Heart right ventricle (tissue), 16 donors: ENCODE data around the gene FCMR. TPM values are rescaled to one million over a fixed set of nuclear protein-coding genes. Genes with fewer than 3 reads are reported as not detected.
"Not testable (repeated sequence)": the region's sequence is repeated elsewhere in the genome, so short reads cannot be mapped to it uniquely, and the experiment has no call there.

Source experiments
- ATAC-seq, 8 donors: fragments of 200-7000 bp; cut with Tn5 transposase; one replicate each; pipeline ENCODE4 v1.9.1; 2020; ENCODE audit warnings: mild to moderate bottlenecking in 8 of 8, moderate library complexity in 8 of 8, moderate number of reproducible peaks in 1 of 8
- DNase-seq, 2 donors: peaks; one replicate each; pipeline ENCODE4 v3.0.0-alpha.2; 2020
- H3K27ac ChIP-seq, 10 donors: fragments of 200-600 bp; sonication (generic) in 2 of 10; one replicate each; pipeline versions ENCODE4 v1.5.0 to v1.8.0; 2020 to 2022; ENCODE audit warnings: mild to moderate bottlenecking in 3 of 10
- H3K27me3 ChIP-seq, 7 donors: fragments of 200-600 bp; one replicate each; pipeline ENCODE4 v1.8.0; 2021 to 2022; ENCODE audit warnings: mild to moderate bottlenecking in 2 of 7
- H3K36me3 ChIP-seq, 9 donors: fragments of 200-600 bp; sonication (generic) in 1 of 9; one replicate each; pipeline versions ENCODE4 v1.5.0 to v1.8.0; 2020 to 2022; ENCODE audit warnings: mild to moderate bottlenecking in 2 of 9
- H3K4me1 ChIP-seq, 9 donors: fragments of 200-600 bp; sonication (generic) in 1 of 9; one replicate each; pipeline versions ENCODE4 v1.5.0 to v1.8.0; 2020 to 2022; ENCODE audit warnings: mild to moderate bottlenecking in 4 of 9
- H3K4me3 ChIP-seq, 10 donors: fragments of 200-600 bp; sonication (generic) in 2 of 10; one replicate each; pipeline versions ENCODE4 v1.5.0 to v1.8.0; 2020 to 2022; ENCODE audit warnings: mild to moderate bottlenecking in 7 of 10, moderate library complexity in 2 of 10
- H3K9me3 ChIP-seq, 11 donors: fragments of 200-600 bp in 10 of 11; sonication (generic) in 2 of 11; one replicate each; pipeline versions ENCODE4 v1.5.0 to v1.8.0; 2013 to 2022; ENCODE audit warnings: mild to moderate bottlenecking in 2 of 11, control low read depth in 1 of 11, moderate library complexity in 1 of 11
- CTCF ChIP-seq, 9 donors: fragments of 200-600 bp; sonication (generic) in 2 of 9; IDR thresholded peaks; one replicate each; pipeline versions ENCODE4 v1.5.0 to v1.8.0; 2021 to 2022; ENCODE audit warnings: antibody characterized with exemption in 9 of 9, mild to moderate bottlenecking in 5 of 9, moderate library complexity in 1 of 9
- whole genome bisulfite sequencing, 2 donors: extraction: QIAGEN DNeasy Blood & Tissue Kit; methylation state at CpG; one replicate each; pipeline ENCODE4 v1.1.7; 2013; ENCODE audit warnings: inconsistent platforms in 1 of 2; 5-methylcytosine and 5-hydroxymethylcytosine counted together
- intact Hi-C, 10 donors: fragments of 100-400 bp; cut with DNase I; formaldehyde crosslinking; loops; one replicate each; pipeline versions ENCODE4 v1.11.1 to v1.14.2; 2022
- polyA plus RNA-seq, 2 donors: library from polyadenylated mRNA; stranded (reverse); fragments of 200-250 nt; gene quantifications; one replicate each; pipeline ENCODE4 v1.2.3, GENCODE V29; 2013
- total RNA-seq, 10 donors: library from RNA; stranded (reverse); fragmentation: NEBNext Ultra II Directional in 3 of 10; extraction: Animal tissue kit (Norgen Biotek cat#: 25700) in 3 of 10; gene quantifications; one replicate each; pipeline versions ENCODE4 v1.2.1 to v1.2.4, GENCODE V29; 2021 to 2023
- donor health status: Arrhythmogenic right ventricular cardiomyopathy.
- donor health status: ischemic (EF 13 %, LVEDD 7.1; RV severe dilation, severe dysfunction).
- donor health status: healthy with polysubstance abuse.
- donor health status: DM: no; HTN: yes; CAD: no.
- donor health status: DM: no; HTN: no; CAD: no.
- donor health status: ischemic (EF 25% LVEDD 6.9; RV normal size, moderate dysfunction).
- donor health status: ischemic (EF 25% LVEDD 5.7; RV mildly dilated, moderate dysfunction).
- donor health status: healthy.
- donor health status: DM: yes; HTN: yes; CAD: no.
- donor health status: Ischemic cardiomyopathy.
- donor health status: ischemic (EF 35%, LVEDD 5.7; RV mildly dilated, moderate dysfunction).
- donor health status: nonischemic (EF 11% LVEDD 7.7; RV severe dilation, severe dysfunction).
- donor health status: DM: yes; HTN: yes; CAD: no.
- donor health status: PGD.
- donor health status: ischemic (EF 29% LVEDD 5.4; RV normal size, mild dysfunction).
- donor health status: nonischemic (EF 23%, LVEDD 6.1; RV moderate dilation, normal function).

Gene FCMR
- total and polyA plus RNA-seq, 12 donors, result 0.37 to 13.4 (median 3.5) TPM

DNA sequence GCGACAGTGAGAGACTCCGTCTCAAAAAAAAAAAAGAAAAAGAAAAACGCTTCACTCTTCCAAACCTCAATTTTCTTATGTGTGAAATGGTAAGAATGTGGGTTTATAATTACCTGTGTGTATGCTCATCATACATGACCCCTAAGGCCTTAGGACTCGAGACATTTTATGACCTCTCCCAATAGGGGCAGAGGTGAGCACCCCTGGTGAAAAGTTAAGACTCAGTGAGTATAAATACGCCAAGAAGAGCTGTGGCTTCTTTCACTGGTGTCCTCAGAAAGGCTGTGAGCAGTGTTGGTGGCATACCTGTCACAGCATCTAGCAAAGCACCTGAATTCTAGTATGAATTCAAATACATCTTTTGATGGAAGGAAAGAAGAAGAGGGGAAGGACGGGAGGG is 7.8 kb upstream of the FCMR start:
- 81 to 88% methylated on average over 6 of the region's 6 CpGs for WGBS, 2 donors
- Histone ChIP-seq H3K4me1 (peaks cover 0 to 23% (median 0%) of the 10 kb centered on the region in 9 donors), H3K27me3 (no peaks in the 10 kb centered on the region), H3K27ac (peak overlapping the region in 1 of 10 donors; percentile 38), H3K9me3 (no peaks in the 10 kb centered on the region), H3K36me3 (no peaks in the 10 kb centered on the region), H3K4me3 (no peak overlapping the region)
- DNase-seq, result no peak
- ATAC-seq, result no peak
- TF ChIP-seq CTCF (IDR thresholded peaks at IDR 0.05), result no peak
- intact Hi-C loops, result loop anchor here in 2 of 10 donors (5.0 to 10.0 kb wide), 3 partner anchors 145 to 1698 kb away; partner anchors contain the start of gene IKBKE (in 1 of the 2)

GRCh38 chr1:206926286-206926685 is 4.5 kb upstream of the FCMR start:
- ATAC-seq, result no peak
- no peaks in the 10 kb centered on the region for H3K9me3 ChIP-seq
- TF ChIP-seq CTCF (IDR thresholded peaks at IDR 0.05), result no peak
- intact Hi-C loops, result loop anchor here in 2 of 10 donors (5.0 to 10.0 kb wide), 3 partner anchors 149 to 1701 kb away; partner anchors contain the start of gene IKBKE (in 1 of the 2)
- H3K36me3 ChIP-seq, result no peaks in the 10 kb centered on the region
- WGBS, 2 donors, result 71 to 72% methylated on average over 2 of the region's 2 CpGs
- H3K4me3 ChIP-seq, result no peak overlapping the region
- DNase-seq, result no peak
- H3K27me3 ChIP-seq, result no peaks in the 10 kb centered on the region
- no peak overlapping the region for H3K27ac ChIP-seq
- peaks cover 0 to 49% (median 0%) of the 10 kb centered on the region in 9 donors for H3K4me1 ChIP-seq

- peak overlapping the region in 1 of 10 donors; percentile 82 for H3K27ac ChIP-seq
- no peak overlapping the region for H3K4me3 ChIP-seq
- peak in 4 of 8 donors; percentile 17 to 47 (median 33) for ATAC-seq
- no peaks in the 10 kb centered on the region for H3K9me3 ChIP-seq
- no peaks in the 10 kb centered on the region for H3K36me3 ChIP-seq
- H3K27me3 ChIP-seq, result no peaks in the 10 kb centered on the region
- 78 to 84% methylated on average over 11 of the region's 11 CpGs for WGBS, 2 donors
- peak in 2 of 9 donors; percentile 7 to 31 for TF ChIP-seq CTCF (IDR thresholded peaks at IDR 0.05)
- intact Hi-C loops, result loop anchor here in 2 of 10 donors (5.0 to 10.0 kb wide), 3 partner anchors 150 to 1702 kb away; partner anchors contain the start of gene IKBKE (in 1 of the 2)
- DNase-seq, result peak in 1 of 2 donors; percentile 18
- H3K4me1 ChIP-seq, result peaks cover 0 to 49% (median 0%) of the 10 kb centered on the region in 9 donors
Measured at GRCh38 chr1:206925106-206925736, 3.5 kb upstream of the FCMR start.

GRCh38 chr1:206924592-206925105 is 2.9 kb upstream of the FCMR start:
- peak overlapping the region in 1 of 10 donors; percentile 82 for H3K27ac ChIP-seq
- ATAC-seq, result no peak
- TF ChIP-seq CTCF (IDR thresholded peaks at IDR 0.05), result no peak
- no peak for DNase-seq
- H3K36me3 ChIP-seq, result no peaks in the 10 kb centered on the region
- H3K27me3 ChIP-seq, result no peaks in the 10 kb centered on the region
- H3K4me1 ChIP-seq, result peaks cover 0 to 45% (median 0%) of the 10 kb centered on the region in 9 donors
- H3K4me3 ChIP-seq, result no peak overlapping the region
- H3K9me3 ChIP-seq, result no peaks in the 10 kb centered on the region
- WGBS, 2 donors, result 82 to 86% methylated on average over 8 of the region's 8 CpGs
- intact Hi-C loops, result loop anchor here in 3 of 10 donors (5.0 to 10.0 kb wide), 4 partner anchors 150 to 1703 kb away; partner anchors contain the start of gene IKBKE (in 1 of the 3)

DNA sequence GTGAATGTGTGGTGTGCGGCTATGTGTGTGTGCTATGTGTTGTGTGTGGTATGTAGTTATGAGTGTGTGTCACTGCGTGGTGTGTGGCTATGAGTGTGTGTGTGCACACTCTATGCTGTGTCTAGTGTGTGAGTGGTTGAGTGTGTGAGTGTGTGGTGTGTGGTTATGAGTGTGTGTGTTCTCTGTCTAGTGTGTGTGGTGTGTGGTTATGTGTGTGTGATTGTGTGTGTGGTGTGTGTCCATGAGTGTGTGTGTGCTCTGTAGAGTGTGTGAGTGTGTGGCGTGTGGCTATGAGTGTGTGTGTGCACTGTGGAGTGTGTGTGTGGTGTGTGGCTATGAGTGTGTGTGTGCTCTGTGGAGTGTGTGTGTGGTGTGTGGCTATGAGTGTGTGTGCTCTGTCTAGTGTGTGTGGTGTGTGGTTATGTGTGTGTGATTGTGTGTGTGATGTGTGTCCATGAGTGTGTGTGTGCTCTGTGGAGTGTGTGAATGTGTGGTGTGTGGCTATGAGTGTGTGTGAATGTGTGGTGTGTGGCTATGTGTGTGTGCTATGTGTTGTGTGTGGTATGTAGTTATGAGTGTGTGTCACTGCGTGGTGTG is 2.3 kb upstream of the FCMR start:
- not testable (repeated sequence) for H3K4me3 ChIP-seq, H3K27me3 ChIP-seq, DNase-seq, H3K9me3 ChIP-seq, H3K36me3 ChIP-seq
- Histone ChIP-seq H3K27ac (peak overlapping the region in 1 of 10 donors; percentile 85), H3K4me1 (peaks cover 0 to 45% (median 0%) of the 10 kb centered on the region in 9 donors)
- WGBS, 2 donors, result 97 to 98% methylated on average over 4 of the region's 4 CpGs
- intact Hi-C loops, result loop anchor here in 3 of 10 donors (5.0 to 10.0 kb wide), 3 partner anchors 151 to 449 kb away; partner anchors contain the start of gene IKBKE (in 1 of the 3)
- peak in 7 of 8 donors; percentile 3 to 67 (median 28) for ATAC-seq
